Measurements from ENCODE around the gene ELL.

Gene ELL

GRCh38 chr19:18423258-18424020 lies 98.4 kb downstream of the ELL start:
- Histone ChIP-seq H3K27ac (replicated peaks) (no peak overlapping the region), H3K27me3 (ENCODE audit: insufficient read depth, poor library complexity, severe bottlenecking) (no peaks in the 10 kb centered on the region), H3K4me3 (replicated peaks; ENCODE audit: insufficient read depth, low read length) (no peak overlapping the region)
- no peak for TF ChIP-seq POLR2AphosphoS5 (IDR thresholded peaks at IDR 0.05; ENCODE audit: low read depth)
- TF ChIP-seq GABPA (IDR thresholded peaks at IDR 0.05; ENCODE audit: low read depth): no peak
- no peak for TF ChIP-seq REST (IDR thresholded peaks at IDR 0.05; ENCODE audit: insufficient replicate concordance, low read depth)
- TF ChIP-seq, protein P1, sequence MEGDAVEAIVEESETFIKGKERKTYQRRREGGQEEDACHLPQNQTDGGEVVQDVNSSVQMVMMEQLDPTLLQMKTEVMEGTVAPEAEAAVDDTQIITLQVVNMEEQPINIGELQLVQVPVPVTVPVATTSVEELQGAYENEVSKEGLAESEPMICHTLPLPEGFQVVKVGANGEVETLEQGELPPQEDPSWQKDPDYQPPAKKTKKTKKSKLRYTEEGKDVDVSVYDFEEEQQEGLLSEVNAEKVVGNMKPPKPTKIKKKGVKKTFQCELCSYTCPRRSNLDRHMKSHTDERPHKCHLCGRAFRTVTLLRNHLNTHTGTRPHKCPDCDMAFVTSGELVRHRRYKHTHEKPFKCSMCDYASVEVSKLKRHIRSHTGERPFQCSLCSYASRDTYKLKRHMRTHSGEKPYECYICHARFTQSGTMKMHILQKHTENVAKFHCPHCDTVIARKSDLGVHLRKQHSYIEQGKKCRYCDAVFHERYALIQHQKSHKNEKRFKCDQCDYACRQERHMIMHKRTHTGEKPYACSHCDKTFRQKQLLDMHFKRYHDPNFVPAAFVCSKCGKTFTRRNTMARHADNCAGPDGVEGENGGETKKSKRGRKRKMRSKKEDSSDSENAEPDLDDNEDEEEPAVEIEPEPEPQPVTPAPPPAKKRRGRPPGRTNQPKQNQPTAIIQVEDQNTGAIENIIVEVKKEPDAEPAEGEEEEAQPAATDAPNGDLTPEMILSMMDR (IDR thresholded peaks at IDR 0.05; ENCODE audit: insufficient read depth, low read length): no peak
- no peak for TF ChIP-seq SPI1 (IDR thresholded peaks at IDR 0.05; ENCODE audit: borderline replicate concordance, low read depth)
- no peak for DNase-seq (ENCODE audit: low read depth in 1 of 2, low spot score in 1 of 2)

DNA sequence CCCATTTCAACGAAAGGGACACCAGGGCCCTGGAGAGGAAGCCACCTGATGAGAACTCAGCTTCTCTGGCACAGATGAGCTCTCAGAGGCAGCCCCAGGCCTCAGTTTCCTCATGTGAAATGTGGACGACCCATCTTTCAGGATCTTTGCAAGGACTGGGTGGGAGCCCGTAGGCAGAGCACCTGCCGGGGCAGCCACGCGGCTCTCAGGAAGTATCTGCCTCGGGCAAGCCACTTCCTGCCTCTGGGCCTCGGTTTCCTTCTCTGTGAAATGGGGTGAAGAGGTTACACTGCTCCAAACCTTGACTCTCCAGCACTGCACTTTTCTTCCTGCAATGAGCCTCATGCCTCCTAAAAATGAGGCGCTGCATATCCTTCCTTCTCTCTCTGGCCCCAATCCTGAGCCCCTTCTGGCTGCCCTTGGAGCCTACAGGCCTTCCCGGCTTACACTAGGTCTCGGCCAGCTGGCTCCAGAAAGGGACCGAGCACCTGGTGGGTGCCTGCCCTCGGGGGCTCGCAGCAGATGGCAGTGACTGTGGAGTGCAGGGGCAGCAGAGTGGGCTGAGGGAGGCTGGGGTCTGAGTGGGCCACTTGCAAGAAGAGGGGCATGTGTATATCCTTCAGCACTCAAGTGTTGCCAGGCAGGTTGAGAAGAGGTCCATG lies 99.2 kb downstream of the ELL start:
- Histone ChIP-seq H3K27ac (replicated peaks) (no peak overlapping the region), H3K27me3 (ENCODE audit: insufficient read depth, poor library complexity, severe bottlenecking) (no peaks in the 10 kb centered on the region), H3K4me3 (replicated peaks; ENCODE audit: insufficient read depth, low read length) (no peak overlapping the region)
- no peak for TF ChIP-seq REST (IDR thresholded peaks at IDR 0.05; ENCODE audit: insufficient replicate concordance, low read depth)
- no peak for TF ChIP-seq GABPA (IDR thresholded peaks at IDR 0.05; ENCODE audit: low read depth)
- TF ChIP-seq, protein P1 (IDR thresholded peaks at IDR 0.05; ENCODE audit: insufficient read depth, low read length): no peak
- TF ChIP-seq SPI1 (IDR thresholded peaks at IDR 0.05; ENCODE audit: borderline replicate concordance, low read depth): no peak
- TF ChIP-seq POLR2AphosphoS5 (IDR thresholded peaks at IDR 0.05; ENCODE audit: low read depth): no peak
- no peak for DNase-seq (ENCODE audit: low read depth in 1 of 2, low spot score in 1 of 2)

GRCh38 chr19:18421371-18421959 lies 100.4 kb downstream of the ELL start:
- Histone ChIP-seq H3K4me3 (replicated peaks; ENCODE audit: insufficient read depth, low read length) (no peak overlapping the region), H3K27me3 (ENCODE audit: insufficient read depth, poor library complexity, severe bottlenecking) (no peaks in the 10 kb centered on the region), H3K27ac (replicated peaks) (no peak overlapping the region)
- TF ChIP-seq, protein P1 (IDR thresholded peaks at IDR 0.05; ENCODE audit: insufficient read depth, low read length): no peak
- no peak for TF ChIP-seq REST (IDR thresholded peaks at IDR 0.05; ENCODE audit: insufficient replicate concordance, low read depth)
- TF ChIP-seq POLR2AphosphoS5 (IDR thresholded peaks at IDR 0.05; ENCODE audit: low read depth): no peak
- no peak for TF ChIP-seq GABPA (IDR thresholded peaks at IDR 0.05; ENCODE audit: low read depth)
- no peak for TF ChIP-seq SPI1 (IDR thresholded peaks at IDR 0.05; ENCODE audit: borderline replicate concordance, low read depth)
- no peak for DNase-seq (ENCODE audit: low read depth in 1 of 2, low spot score in 1 of 2)

Measured in HL-60 (cell line).